ENCODE results near the gene EPC1.
A peak's percentile ranks its signal among the peaks of the same experiment; 100 is the strongest.
"Not testable (repeated sequence)": the region's sequence is repeated elsewhere in the genome, so short reads cannot be mapped to it uniquely, and the experiment has no call there.

Gene EPC1

GRCh38 chr10:32346551-32347362 lies at the start of gene EPC1:
Gene EPC1, minus strand, starts transcription at chr10:32347158. Its CDS starts 243 bp downstream, at chr10:32346915.
- DNase-seq (ENCODE audit: low read depth in 2 of 2): peak; percentile 75 to 78

- no peak for DNase-seq (ENCODE audit: low read depth in 2 of 2)
Observed at GRCh38 chr10:32393911-32394310, 47.0 kb upstream of the EPC1 start.

GRCh38 chr10:32392284-32392683 lies 45.3 kb upstream of the EPC1 start:
- not testable (repeated sequence) for DNase-seq (ENCODE audit: low read depth in 2 of 2)

- no peak for DNase-seq (ENCODE audit: low read depth in 2 of 2)
Observed at GRCh38 chr10:32390193-32390592, 43.2 kb upstream of the EPC1 start.

- DNase-seq (ENCODE audit: low read depth in 2 of 2): no peak
Observed at GRCh38 chr10:32388258-32389027, 41.5 kb upstream of the EPC1 start.

- no peak for DNase-seq (ENCODE audit: low read depth in 2 of 2)
Observed at GRCh38 chr10:32386623-32387260, 39.8 kb upstream of the EPC1 start.

- no peak for DNase-seq (ENCODE audit: low read depth in 2 of 2)
Observed at GRCh38 chr10:32384171-32384570, 37.2 kb upstream of the EPC1 start.

- DNase-seq (ENCODE audit: low read depth in 2 of 2): no peak
Observed at GRCh38 chr10:32381165-32381564, 34.2 kb upstream of the EPC1 start.

- no peak for DNase-seq (ENCODE audit: low read depth in 2 of 2)
Observed at GRCh38 chr10:32379950-32380551, 33.1 kb upstream of the EPC1 start.

GRCh38 chr10:32379318-32379949 lies 32.5 kb upstream of the EPC1 start:
- no peak for DNase-seq (ENCODE audit: low read depth in 2 of 2)

GRCh38 chr10:32378363-32379317 lies 31.7 kb upstream of the EPC1 start:
- DNase-seq (ENCODE audit: low read depth in 2 of 2): peak; percentile 81 to 85

GRCh38 chr10:32377458-32378259 lies 30.7 kb upstream of the EPC1 start:
- no peak for DNase-seq (ENCODE audit: low read depth in 2 of 2)

GRCh38 chr10:32376771-32377170 lies 29.8 kb upstream of the EPC1 start:
- DNase-seq (ENCODE audit: low read depth in 2 of 2): no peak

GRCh38 chr10:32376097-32376496 lies 29.1 kb upstream of the EPC1 start:
- DNase-seq (ENCODE audit: low read depth in 2 of 2): no peak

- DNase-seq (ENCODE audit: low read depth in 2 of 2): no peak
Observed at GRCh38 chr10:32375631-32376030, 28.7 kb upstream of the EPC1 start.

- DNase-seq (ENCODE audit: low read depth in 2 of 2): no peak
Observed at GRCh38 chr10:32374605-32375004, 27.6 kb upstream of the EPC1 start.

- no peak for DNase-seq (ENCODE audit: low read depth in 2 of 2)
Observed at GRCh38 chr10:32373496-32373895, 26.5 kb upstream of the EPC1 start.

- DNase-seq (ENCODE audit: low read depth in 2 of 2): no peak
Observed at GRCh38 chr10:32373031-32373430, 26.1 kb upstream of the EPC1 start.

- no peak for DNase-seq (ENCODE audit: low read depth in 2 of 2)
Observed at GRCh38 chr10:32372000-32372875, 25.3 kb upstream of the EPC1 start.
